H1 (cell line): ENCODE results near the gene FLT4. TPM values are rescaled to one million over a fixed set of nuclear protein-coding genes. Genes with fewer than 3 reads are reported as not detected.

Source experiments
- CTCF ChIA-PET: fragments of 300-600 bp; sonication (Branson Sonifier 250); formaldehyde crosslinking; loops from one replicate; lab custom pipeline; 2021; ENCODE audit not compliant: partially characterized antibody; lab: Charles Lee
- POLR2A ChIA-PET: fragments of 300-600 bp; sonication (Branson Sonifier 250); formaldehyde crosslinking; loops from one replicate; lab custom pipeline; 2021; ENCODE audit warnings: inconsistent platforms; ENCODE audit not compliant: partially characterized antibody; lab: Charles Lee
- DNase-seq, 2 experiments: peaks; one replicate each; pipeline versions ENCODE4 v3.0.0 to v3.0.0-alpha.2; 2010 to 2022; ENCODE audit warnings: low spot score in 2 of 2, low read depth in 1 of 2, mixed read lengths in 1 of 2
- FAIRE-seq: peaks from 2 replicates; lab custom pipeline; 2011; peaks lifted over from hg19 to GRCh38; lab: Jason Lieb, UNC
- H2AFZ ChIP-seq: 2 replicates; pipeline ENCODE4 v1.8.1; 2012; ENCODE audit warnings: low read length, inconsistent platforms
- H2AK5ac ChIP-seq: 2 replicates; pipeline ENCODE4 v1.6.1; 2013; ENCODE audit warnings: low read depth, low read length
- H2BK120ac ChIP-seq: replicated peaks from 2 replicates; pipeline ENCODE3; 2013; ENCODE audit warnings: low read depth, low read length, inconsistent platforms
- H2BK12ac ChIP-seq: 2 replicates; pipeline ENCODE4 v1.6.1; 2013; ENCODE audit warnings: low read depth, low read length
- H2BK15ac ChIP-seq: 2 replicates; pipeline ENCODE4 v1.6.1; 2013; ENCODE audit warnings: low read length
- H2BK20ac ChIP-seq: 2 replicates; pipeline ENCODE4 v1.6.1; 2013; ENCODE audit warnings: low read length
- H2BK5ac ChIP-seq: 2 replicates; pipeline ENCODE4 v1.6.1; 2013; ENCODE audit warnings: low read depth, low read length
- H3K14ac ChIP-seq: 2 replicates; pipeline ENCODE4 v1.6.1; 2013; ENCODE audit warnings: inconsistent platforms; ENCODE audit not compliant: insufficient read length
- H3K18ac ChIP-seq: 2 replicates; pipeline ENCODE4 v1.6.1; 2013; ENCODE audit warnings: low read length; ENCODE audit errors: extremely low read depth
- H3K23ac ChIP-seq: 2 replicates; pipeline ENCODE4 v1.6.1; 2013; ENCODE audit warnings: inconsistent platforms; ENCODE audit not compliant: insufficient read length
- H3K23me2 ChIP-seq: 2 replicates; pipeline ENCODE4 v1.6.1; 2013; ENCODE audit warnings: low read depth, low read length
- H3K27ac ChIP-seq: 2 replicates; pipeline ENCODE4 v1.6.1; 2011; ENCODE audit warnings: low read depth, low read length, inconsistent platforms
- H3K27me3 ChIP-seq, 4 experiments: replicated peaks in 1 of 4; 1 replicate in 1 of 4; 2 replicates in 3 of 4; pipeline versions ENCODE4 v1.6.1 to v1.8.1; 2011 to 2013; ENCODE audit warnings: low read length in 3 of 4, mild to moderate bottlenecking in 3 of 4, inconsistent platforms in 2 of 4, mixed read lengths in 2 of 4, moderate library complexity in 1 of 4; ENCODE audit not compliant: control insufficient read depth in 3 of 4, insufficient read depth in 3 of 4; ENCODE audit errors: extremely low read depth in 1 of 4
- H3K36me3 ChIP-seq, 4 experiments: 2 replicates each; pipeline versions ENCODE4 v1.6.1 to v1.8.1; 2011 to 2013; ENCODE audit warnings: mild to moderate bottlenecking in 4 of 4, low read length in 3 of 4, moderate library complexity in 2 of 4, control low read depth in 1 of 4, inconsistent platforms in 1 of 4; ENCODE audit not compliant: insufficient read depth in 4 of 4, control insufficient read depth in 2 of 4
- H3K4ac ChIP-seq: replicated peaks from 2 replicates; pipeline ENCODE3; 2013; ENCODE audit warnings: low read length, low read depth, mixed read lengths, inconsistent platforms; ENCODE audit not compliant: insufficient read length
- H3K4me1 ChIP-seq, 4 experiments: replicated peaks in 1 of 4; 1 replicate in 1 of 4; 2 replicates in 3 of 4; pipeline versions ENCODE4 v1.6.1 to v1.8.1; 2011 to 2013; ENCODE audit warnings: low read length in 3 of 4, inconsistent platforms in 2 of 4, mixed read lengths in 1 of 4; ENCODE audit not compliant: insufficient read depth in 4 of 4, control insufficient read depth in 3 of 4
- H3K4me2 ChIP-seq, 2 experiments: 2 replicates each; pipeline versions ENCODE4 v1.6.1 to v1.8.1; 2011 to 2013; ENCODE audit warnings: low read depth in 2 of 2, low read length in 2 of 2, control low read depth in 1 of 2, inconsistent platforms in 1 of 2, mild to moderate bottlenecking in 1 of 2; ENCODE audit not compliant: insufficient read depth in 1 of 2
- H3K4me3 ChIP-seq, 4 experiments: fragments of 200-600, 300-600 bp in 1 of 4; sonication (generic), shearing (Covaris generic), sonication (Bioruptor Twin) in 1 of 4; 2 replicates each; pipeline versions ENCODE4 v1.5.1 to v1.8.1; 2011 to 2016; ENCODE audit warnings: low read length in 4 of 4, low read depth in 3 of 4, control low read depth in 2 of 4, inconsistent platforms in 2 of 4, mild to moderate bottlenecking in 2 of 4, mixed read lengths in 1 of 4, moderate library complexity in 1 of 4; ENCODE audit not compliant: insufficient read depth in 2 of 4; ENCODE audit errors: extremely low read depth in 1 of 4
- H3K56ac ChIP-seq: replicated peaks from 2 replicates; pipeline ENCODE3; 2013; ENCODE audit warnings: low read depth, mild to moderate bottlenecking, mixed read lengths, low read length, inconsistent platforms; ENCODE audit not compliant: insufficient read length
- H3K79me1 ChIP-seq: 2 replicates; pipeline ENCODE4 v1.6.1; 2013; ENCODE audit warnings: low read depth, low read length, control low read depth
- H3K79me2 ChIP-seq, 2 experiments: 2 replicates each; pipeline versions ENCODE4 v1.6.1 to v1.8.1; 2012 to 2013; ENCODE audit warnings: low read length in 2 of 2, mild to moderate bottlenecking in 2 of 2, inconsistent platforms in 1 of 2; ENCODE audit not compliant: insufficient read depth in 2 of 2, control insufficient read depth in 1 of 2
- H3K9ac ChIP-seq, 4 experiments: replicated peaks in 1 of 4; 1 replicate in 1 of 4; 2 replicates in 3 of 4; pipeline versions ENCODE4 v1.6.1 to v1.8.1; 2011 to 2013; ENCODE audit warnings: low read depth in 3 of 4, low read length in 3 of 4, control low read depth in 2 of 4, mild to moderate bottlenecking in 2 of 4, moderate library complexity in 2 of 4, inconsistent platforms in 1 of 4; ENCODE audit errors: extremely low read depth in 1 of 4
- H3K9me3 ChIP-seq, 2 experiments: 2 replicates each; pipeline versions ENCODE4 v1.6.1 to v1.8.1; 2012 to 2013; ENCODE audit warnings: mild to moderate bottlenecking in 2 of 2, moderate library complexity in 2 of 2, control low read depth in 1 of 2, inconsistent platforms in 1 of 2, low read depth in 1 of 2, low read length in 1 of 2, mixed read lengths in 1 of 2; ENCODE audit not compliant: insufficient read depth in 2 of 2
- H4K20me1 ChIP-seq, 2 experiments: replicated peaks in 1 of 2; 2 replicates each; pipeline versions ENCODE3 to v1.8.1; 2011 to 2013; ENCODE audit warnings: inconsistent platforms in 2 of 2, low read length in 2 of 2, mild to moderate bottlenecking in 1 of 2; ENCODE audit not compliant: insufficient read depth in 2 of 2, control insufficient read depth in 1 of 2
- H4K5ac ChIP-seq: 2 replicates; pipeline ENCODE4 v1.6.1; 2013; ENCODE audit warnings: low read length, low read depth, mixed read lengths, inconsistent platforms; ENCODE audit not compliant: insufficient read length
- H4K8ac ChIP-seq: 2 replicates; pipeline ENCODE4 v1.8.0; 2013; ENCODE audit warnings: mild to moderate bottlenecking, moderate library complexity, low read length, inconsistent platforms; ENCODE audit not compliant: insufficient read depth; ENCODE audit errors: extremely low read depth
- H4K91ac ChIP-seq: replicated peaks from 2 replicates; pipeline ENCODE3; 2013; ENCODE audit warnings: low read length, mixed read lengths, inconsistent platforms; ENCODE audit not compliant: insufficient read length
- BCL11A ChIP-seq, 2 experiments: IDR thresholded peaks; one replicate each; pipeline ENCODE4 v1.6.1; 2011; ENCODE audit warnings: low read depth in 2 of 2, low read length in 2 of 2, mild to moderate bottlenecking in 2 of 2
- EZH2 ChIP-seq: fragments of 200-600 bp; sonication (generic); IDR thresholded peaks from 2 replicates; pipeline ENCODE4 v1.7.1; 2012; ENCODE audit warnings: low read depth, mild to moderate bottlenecking, moderate library complexity, low read length, inconsistent platforms; ENCODE audit not compliant: severe bottlenecking
- HDAC6 ChIP-seq: IDR thresholded peaks from one replicate; pipeline ENCODE4 v1.7.1; 2012; ENCODE audit warnings: low read depth, mild to moderate bottlenecking, inconsistent platforms, low read length, moderate library complexity
- KDM1A ChIP-seq: fragments of 200-600, 300-600 bp; sonication (generic); IDR thresholded peaks from 2 replicates; pipeline ENCODE4 v1.7.1; 2016; ENCODE audit warnings: mild to moderate bottlenecking, low read length, borderline replicate concordance
- MAFK ChIP-seq: IDR thresholded peaks from 2 replicates; pipeline ENCODE4 v1.6.1; 2012; ENCODE audit warnings: low read depth, mild to moderate bottlenecking, improper control_type of control experiment, low read length
- NRF1 ChIP-seq: IDR thresholded peaks from 2 replicates; pipeline ENCODE4 v1.6.1; 2011; ENCODE audit warnings: mild to moderate bottlenecking, low read depth, low read length, improper control_type of control experiment
- SIX5 ChIP-seq: IDR thresholded peaks from 2 replicates; pipeline ENCODE4 v1.6.1; 2011; ENCODE audit warnings: mild to moderate bottlenecking, low read depth, low read length
- TAF1 ChIP-seq: IDR thresholded peaks from 2 replicates; pipeline ENCODE4 v1.6.1; 2011; ENCODE audit warnings: mild to moderate bottlenecking, low read depth, low read length
- TBP ChIP-seq: IDR thresholded peaks from 2 replicates; pipeline ENCODE4 v1.6.1; 2011; ENCODE audit warnings: low read depth, low read length, improper control_type of control experiment
- WGBS, 2 experiments: shearing (Covaris generic) in 1 of 2; methylation state at CpG; one replicate each; pipeline versions ENCODE4 v1.1.6 to v1.1.7; 2013 to 2015; ENCODE audit warnings: low lambda C conversion rate in 2 of 2, mixed read lengths in 2 of 2, inconsistent platforms in 1 of 2, low coverage in 1 of 2, missing lambda C conversion rate in 1 of 2; ENCODE audit not compliant: insufficient replicate concordance in 2 of 2, insufficient coverage in 1 of 2, insufficient read length in 1 of 2; ENCODE audit errors: extremely low coverage in 1 of 2, missing lambda C conversion rate in 1 of 2; 5-methylcytosine and 5-hydroxymethylcytosine counted together
- polyA plus RNA-seq, 7 experiments: library from polyadenylated mRNA; depleted of rRNA in 3 of 7; stranded (reverse) in 5 of 7; unstranded in 2 of 7; fragments of >200 nt in 5 of 7; fragments of 200-250 nt in 2 of 7; gene quantifications; 1 replicate in 5 of 7; 2 replicates in 1 of 7; 4 replicates in 1 of 7; pipeline versions ENCODE4 v1.2.1 to v1.2.3, GENCODE V29; 2011 to 2013; ENCODE audit warnings: missing spikeins in 2 of 7, mixed read lengths in 2 of 7
- total RNA-seq: library from RNA; stranded (reverse); fragmentation: NEBNext Ultra II Directional; extraction: Animal tissue kit (Norgen Biotek cat#: 25700); gene quantifications from 2 replicates; pipeline ENCODE4 v1.2.1, GENCODE V29; 2021
- TF ChIP-seq, protein P1 (sequence below): IDR thresholded peaks from 2 replicates; pipeline ENCODE4 v1.6.1; 2011; ENCODE audit warnings: low read length, improper control_type of control experiment

Gene FLT4
- total and polyA plus RNA-seq, 2 of the 8 experiments (the other 6 are each of a cell fraction or from before 2014, with no cell fraction given) = 6.5 to 7.7 TPM

DNA sequence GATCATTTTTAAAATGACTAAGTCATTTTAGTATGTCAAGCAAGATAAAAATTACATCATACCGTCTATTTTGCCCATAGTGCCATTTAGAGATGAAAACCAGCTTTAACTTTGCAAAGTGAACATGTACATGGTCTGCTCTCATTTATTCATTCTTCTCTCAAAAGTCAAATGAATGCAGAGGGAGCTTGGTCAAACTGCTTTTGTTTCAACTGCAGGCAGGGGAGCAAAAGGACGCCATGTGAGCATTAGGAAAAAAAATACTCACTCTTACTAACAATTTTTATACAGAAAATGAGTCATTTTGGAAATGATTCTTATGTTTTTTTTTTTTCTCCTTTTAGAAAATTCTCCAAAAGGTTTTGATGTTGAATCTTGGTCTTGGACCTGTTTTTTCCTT is 73.8 kb downstream of the FLT4 start:
- H3K79me2 ChIP-seq = no peaks in the 10 kb centered on the region
- WGBS, 2 experiments = 87% methylated on average over 2 of the region's 2 CpGs; no CpG with 5 or more reads in 1 of the 2 experiments
- no peak overlapping the region for H2BK15ac ChIP-seq
- H3K79me1 ChIP-seq = no peaks in the 10 kb centered on the region
- no peaks in the 10 kb centered on the region for H4K20me1 ChIP-seq
- no peak overlapping the region for H3K14ac ChIP-seq
- no peak overlapping the region for H4K5ac ChIP-seq
- no peaks in the 10 kb centered on the region for H3K27me3 ChIP-seq
- no peak overlapping the region for H2AFZ ChIP-seq
- no peak for DNase-seq
- no peak overlapping the region for H4K91ac ChIP-seq
- no peak overlapping the region for H3K4me2 ChIP-seq
- no peak overlapping the region for H3K18ac ChIP-seq
- no peak overlapping the region for H3K27ac ChIP-seq
- POLR2A ChIA-PET = interaction anchor here (1.3 kb wide), 1 partner anchor 10 kb away, joined by 3 read pairs; no protein-coding TSS in a partner anchor
- FAIRE-seq = no peak
- H3K4me3 ChIP-seq = no peak overlapping the region
- no peak overlapping the region for H2BK12ac ChIP-seq
- no peak overlapping the region for H3K56ac ChIP-seq
- H2BK5ac ChIP-seq = no peak overlapping the region
- H3K23me2 ChIP-seq = no peaks in the 10 kb centered on the region; the same call in 1 of the 2 replicates
- peaks cover 7 to 54% (median 31%) of the 10 kb centered on the region in 4 experiments for H3K36me3 ChIP-seq
- no peak overlapping the region for H3K9ac ChIP-seq
- no peak overlapping the region for H3K23ac ChIP-seq
- no peaks in the 10 kb centered on the region for H3K4me1 ChIP-seq
- H4K8ac ChIP-seq = no peak overlapping the region
- no peak overlapping the region for H2BK20ac ChIP-seq
- CTCF ChIA-PET = interaction anchor here (0.6 kb wide), 1 partner anchor 43 kb away, joined by 3 read pairs; no protein-coding TSS in a partner anchor
- H2BK120ac ChIP-seq = no peak overlapping the region
- H3K4ac ChIP-seq = no peak overlapping the region
- no peak for TF ChIP-seq BCL11A (IDR thresholded peaks at IDR 0.05; ENCODE audit: low read depth in 2 of 2, low read length in 2 of 2)
- TF ChIP-seq EZH2 = no peak
- no peak for TF ChIP-seq SIX5
- no peak for TF ChIP-seq MAFK
- no peak for TF ChIP-seq NRF1
- TF ChIP-seq KDM1A = no peak
- TF ChIP-seq, protein P1, sequence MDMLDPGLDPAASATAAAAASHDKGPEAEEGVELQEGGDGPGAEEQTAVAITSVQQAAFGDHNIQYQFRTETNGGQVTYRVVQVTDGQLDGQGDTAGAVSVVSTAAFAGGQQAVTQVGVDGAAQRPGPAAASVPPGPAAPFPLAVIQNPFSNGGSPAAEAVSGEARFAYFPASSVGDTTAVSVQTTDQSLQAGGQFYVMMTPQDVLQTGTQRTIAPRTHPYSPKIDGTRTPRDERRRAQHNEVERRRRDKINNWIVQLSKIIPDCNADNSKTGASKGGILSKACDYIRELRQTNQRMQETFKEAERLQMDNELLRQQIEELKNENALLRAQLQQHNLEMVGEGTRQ = no peak
- TF ChIP-seq HDAC6 = no peak
- TF ChIP-seq TBP = no peak
- TF ChIP-seq TAF1 = no peak
- H3K9me3 ChIP-seq = no peaks in the 10 kb centered on the region
- no peak overlapping the region for H2AK5ac ChIP-seq
